Measurements from ENCODE around the gene DAD1. TPM values are rescaled to one million over a fixed set of nuclear protein-coding genes. Genes with fewer than 3 reads are reported as not detected.

DAD1 gene
- total RNA-seq, 1 donor from 2014 or later: 185 TPM

- Histone ChIP-seq H3K4me2 (no peak overlapping the region), H3K27me3 (no peaks in the 10 kb centered on the region), H3F3A (ENCODE audit: low read depth) (no peaks in the 10 kb centered on the region), H3K9me3 (ENCODE audit: low read depth) (no peaks in the 10 kb centered on the region), H3K79me2 (ENCODE audit: low read depth) (peaks cover 90% of the 10 kb centered on the region), H3K27ac (no peak overlapping the region), H3K4me1 (peaks cover 5% of the 10 kb centered on the region), H3K36me3 (no peaks in the 10 kb centered on the region), H3K4me3 (no peak overlapping the region), H3K9ac (peak overlapping the region; percentile 16), H2AFZ (replicated peaks) (no peak overlapping the region), H4K20me1 (ENCODE audit: low read depth) (peaks cover 25% of the 10 kb centered on the region)
- no peak for DNase-seq (ENCODE audit: low spot score)
- TF ChIP-seq CTCF (IDR thresholded peaks at IDR 0.05) (no peak), EZH2 (IDR thresholded peaks at IDR 0.05) (no peak), EZH2phosphoT487 (IDR thresholded peaks at IDR 0.05) (no peak)
- Mint-ChIP-seq H3K27me3 (ENCODE audit: insufficient read depth, low read depth) (no peaks in the 10 kb centered on the region), H3K9me3 (no peaks in the 10 kb centered on the region), H3K4me1 (peaks cover 31% of the 10 kb centered on the region), H3K27ac (no peak overlapping the region), H3K36me3 (peaks cover 13% of the 10 kb centered on the region), H3K4me3 (no peak overlapping the region)
Measured at GRCh38 chr14:22583994-22584393, 5.0 kb downstream of the DAD1 start.

DNA sequence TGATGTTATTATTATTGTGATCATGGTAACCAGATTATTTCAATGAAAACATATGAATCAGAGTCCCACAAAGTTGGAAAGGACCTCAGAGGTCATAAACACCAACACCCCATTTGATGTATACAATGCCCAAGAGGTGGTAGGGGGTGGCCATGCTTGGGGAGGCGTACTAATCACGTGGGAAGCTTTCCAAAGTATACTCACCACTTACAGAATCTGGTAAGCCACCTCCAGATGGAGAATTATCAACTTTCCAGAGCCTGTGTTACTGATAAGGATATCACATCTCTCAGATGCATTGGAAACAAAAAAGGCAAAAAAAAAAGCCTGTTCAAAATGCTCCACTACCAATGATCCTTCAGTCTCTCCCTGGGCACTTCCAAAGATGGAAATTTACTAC lies 8.4 kb downstream of the DAD1 start:
- no peaks in the 10 kb centered on the region for H3F3A ChIP-seq (ENCODE audit: low read depth)
- no peak overlapping the region for H3K27ac ChIP-seq
- no peak overlapping the region for H2AFZ ChIP-seq (replicated peaks)
- no peak overlapping the region for H3K27ac Mint-ChIP-seq
- H3K4me2 ChIP-seq: no peak overlapping the region
- no peaks in the 10 kb centered on the region for H3K9me3 ChIP-seq (ENCODE audit: low read depth)
- peaks cover 89% of the 10 kb centered on the region for H3K79me2 ChIP-seq (ENCODE audit: low read depth)
- peaks cover 5% of the 10 kb centered on the region for H3K36me3 Mint-ChIP-seq
- H3K36me3 ChIP-seq: no peaks in the 10 kb centered on the region
- H3K4me3 ChIP-seq: no peak overlapping the region
- peaks cover 9% of the 10 kb centered on the region for H4K20me1 ChIP-seq (ENCODE audit: low read depth)
- no peaks in the 10 kb centered on the region for H3K27me3 Mint-ChIP-seq (ENCODE audit: insufficient read depth, low read depth)
- no peak for DNase-seq (ENCODE audit: low spot score)
- no peaks in the 10 kb centered on the region for H3K9me3 Mint-ChIP-seq
- no peaks in the 10 kb centered on the region for H3K4me1 ChIP-seq
- peaks cover 17% of the 10 kb centered on the region for H3K4me1 Mint-ChIP-seq
- H3K9ac ChIP-seq: no peak overlapping the region
- H3K4me3 Mint-ChIP-seq: no peak overlapping the region
- no peaks in the 10 kb centered on the region for H3K27me3 ChIP-seq
- TF ChIP-seq EZH2phosphoT487 (IDR thresholded peaks at IDR 0.05): no peak
- TF ChIP-seq CTCF (IDR thresholded peaks at IDR 0.05): no peak
- TF ChIP-seq EZH2 (IDR thresholded peaks at IDR 0.05): no peak

DNA sequence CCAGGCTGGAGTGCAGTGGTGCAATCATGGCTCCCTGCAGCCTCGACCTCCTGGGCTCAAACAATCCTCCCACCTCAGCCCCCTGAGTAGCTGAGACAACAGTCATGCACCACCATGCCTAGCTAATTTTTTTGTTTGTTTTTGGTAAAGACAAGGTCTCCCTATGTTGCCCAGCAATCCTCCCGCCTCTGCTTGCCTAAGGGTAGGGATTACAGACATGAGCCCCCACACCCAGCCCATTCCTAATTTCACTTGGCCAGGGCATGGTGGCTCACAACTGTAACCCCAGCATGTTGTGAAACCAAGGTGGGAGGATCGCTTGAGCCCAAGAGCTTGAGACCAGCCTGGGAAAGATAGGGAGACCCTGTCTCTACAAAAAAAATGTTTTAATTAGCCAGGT lies 9.1 kb downstream of the DAD1 start:
- Mint-ChIP-seq H3K27me3 (ENCODE audit: insufficient read depth, low read depth) (no peaks in the 10 kb centered on the region), H3K36me3 (peaks cover 5% of the 10 kb centered on the region), H3K9me3 (no peaks in the 10 kb centered on the region), H3K4me3 (no peak overlapping the region), H3K27ac (peak overlapping the region; percentile 36), H3K4me1 (peaks cover 15% of the 10 kb centered on the region)
- TF ChIP-seq EZH2 (IDR thresholded peaks at IDR 0.05): no peak
- TF ChIP-seq EZH2phosphoT487 (IDR thresholded peaks at IDR 0.05): no peak
- TF ChIP-seq CTCF (IDR thresholded peaks at IDR 0.05): no peak
- Histone ChIP-seq H3K79me2 (ENCODE audit: low read depth) (peaks cover 89% of the 10 kb centered on the region), H3K4me3 (no peak overlapping the region), H4K20me1 (ENCODE audit: low read depth) (peaks cover 4% of the 10 kb centered on the region), H3K27ac (no peak overlapping the region), H3K9me3 (ENCODE audit: low read depth) (no peaks in the 10 kb centered on the region), H3F3A (ENCODE audit: low read depth) (no peaks in the 10 kb centered on the region), H3K4me1 (no peaks in the 10 kb centered on the region), H3K27me3 (no peaks in the 10 kb centered on the region), H3K4me2 (no peak overlapping the region), H3K36me3 (peaks cover 1% of the 10 kb centered on the region), H2AFZ (replicated peaks) (no peak overlapping the region), H3K9ac (no peak overlapping the region)
- no peak for DNase-seq (ENCODE audit: low spot score)

Measured in neural progenitor cell (in vitro differentiated cells).